GM19395 (cell line): ENCODE data around the gene MARCKS.
A peak's percentile ranks its signal among the peaks of the same experiment; 100 is the strongest.

Experiments used
- ATAC-seq: cut with Tn5 transposase; IDR thresholded peaks from one replicate; pipeline ENCODE4 v1.9.1; 2021; ENCODE audit warnings: mild to moderate bottlenecking, moderate library complexity; ENCODE audit not compliant: unreplicated experiment

Gene MARCKS

GRCh38 chr6:113848811-113849210, 8.3 kb upstream of the MARCKS start:
- no peak for ATAC-seq

- no peak for ATAC-seq
Observed at GRCh38 chr6:113853252-113853651, 3.9 kb upstream of the MARCKS start.

- ATAC-seq, result no peak
Observed at GRCh38 chr6:113854531-113855499, 2.3 kb upstream of the MARCKS start.

GRCh38 chr6:113855500-113856374, 1.4 kb upstream of the MARCKS start:
- ATAC-seq, result no peak

- no peak for ATAC-seq
Observed at GRCh38 chr6:113856375-113856624, 845 bp upstream of the MARCKS start.

GRCh38 chr6:113857556-113858479, 673 bp downstream of the MARCKS start:
- no peak for ATAC-seq

- peak; percentile 83 for ATAC-seq
Observed at GRCh38 chr6:113858480-113859348, 1.6 kb downstream of the MARCKS start.

GRCh38 chr6:113859349-113860180, 2.4 kb downstream of the MARCKS start:
- ATAC-seq, result no peak

- no peak for ATAC-seq
Observed at GRCh38 chr6:113860181-113860955, 3.2 kb downstream of the MARCKS start.

- ATAC-seq, result no peak
Observed at GRCh38 chr6:113862112-113862511, 5.0 kb downstream of the MARCKS start.

GRCh38 chr6:113870917-113871316, 13.8 kb downstream of the MARCKS start:
- ATAC-seq, result no peak

- ATAC-seq, result no peak
Observed at GRCh38 chr6:113871975-113872374, 14.8 kb downstream of the MARCKS start.

GRCh38 chr6:113873043-113873667, 16.0 kb downstream of the MARCKS start:
- peak; percentile 94 for ATAC-seq

GRCh38 chr6:113875470-113875869, 18.3 kb downstream of the MARCKS start:
- ATAC-seq, result no peak

- ATAC-seq, result no peak
Observed at GRCh38 chr6:113876695-113877094, 19.6 kb downstream of the MARCKS start.

- ATAC-seq, result peak; percentile 99
Observed at GRCh38 chr6:113879186-113880096, 22.3 kb downstream of the MARCKS start.

- ATAC-seq, result no peak
Observed at GRCh38 chr6:113881478-113881980, 24.4 kb downstream of the MARCKS start.
